Choroid plexus epithelial cell (primary cell): ENCODE results near the gene IKZF2.
"Not testable (repeated sequence)": the region's sequence is repeated elsewhere in the genome, so short reads cannot be mapped to it uniquely, and the experiment has no call there.

Experiments
- DNase-seq: peaks from one replicate; pipeline ENCODE4 v3.0.0-alpha.2; 2010; ENCODE audit warnings: low read depth
- H3K4me3 ChIP-seq: 2 replicates; pipeline ENCODE4 v1.5.1; 2011; ENCODE audit warnings: low read depth, mild to moderate bottlenecking, control low read depth, low read length, moderate library complexity
- TF ChIP-seq, protein P1 (sequence below): conservative IDR thresholded peaks from 2 replicates; pipeline ENCODE4 v1.5.1; 2011; ENCODE audit warnings: low read depth, mild to moderate bottlenecking, control low read depth, inconsistent platforms, low read length, moderate library complexity

IKZF2 gene

DNA sequence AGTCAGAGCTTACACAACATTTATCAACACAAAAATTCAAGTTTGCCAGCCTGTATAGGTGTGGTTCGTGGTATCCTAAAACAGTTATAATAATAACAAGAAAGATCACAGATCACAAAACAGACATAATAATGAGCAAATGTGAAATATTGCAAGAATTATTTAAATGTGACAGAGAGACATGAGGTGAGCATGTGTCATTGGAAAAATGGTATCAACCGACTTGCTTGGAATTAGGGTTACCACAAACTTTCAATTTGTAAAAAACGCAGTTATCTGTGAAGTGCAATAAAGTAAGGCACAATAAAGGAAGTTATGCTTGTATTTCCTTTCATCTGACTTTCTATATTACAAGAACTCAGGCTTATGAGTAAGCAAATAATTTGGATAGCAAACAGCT is 116.8 kb downstream of the IKZF2 start:
- no peak for DNase-seq
- no peak overlapping the region for H3K4me3 ChIP-seq
- TF ChIP-seq, protein P1, sequence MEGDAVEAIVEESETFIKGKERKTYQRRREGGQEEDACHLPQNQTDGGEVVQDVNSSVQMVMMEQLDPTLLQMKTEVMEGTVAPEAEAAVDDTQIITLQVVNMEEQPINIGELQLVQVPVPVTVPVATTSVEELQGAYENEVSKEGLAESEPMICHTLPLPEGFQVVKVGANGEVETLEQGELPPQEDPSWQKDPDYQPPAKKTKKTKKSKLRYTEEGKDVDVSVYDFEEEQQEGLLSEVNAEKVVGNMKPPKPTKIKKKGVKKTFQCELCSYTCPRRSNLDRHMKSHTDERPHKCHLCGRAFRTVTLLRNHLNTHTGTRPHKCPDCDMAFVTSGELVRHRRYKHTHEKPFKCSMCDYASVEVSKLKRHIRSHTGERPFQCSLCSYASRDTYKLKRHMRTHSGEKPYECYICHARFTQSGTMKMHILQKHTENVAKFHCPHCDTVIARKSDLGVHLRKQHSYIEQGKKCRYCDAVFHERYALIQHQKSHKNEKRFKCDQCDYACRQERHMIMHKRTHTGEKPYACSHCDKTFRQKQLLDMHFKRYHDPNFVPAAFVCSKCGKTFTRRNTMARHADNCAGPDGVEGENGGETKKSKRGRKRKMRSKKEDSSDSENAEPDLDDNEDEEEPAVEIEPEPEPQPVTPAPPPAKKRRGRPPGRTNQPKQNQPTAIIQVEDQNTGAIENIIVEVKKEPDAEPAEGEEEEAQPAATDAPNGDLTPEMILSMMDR = no peak

DNA sequence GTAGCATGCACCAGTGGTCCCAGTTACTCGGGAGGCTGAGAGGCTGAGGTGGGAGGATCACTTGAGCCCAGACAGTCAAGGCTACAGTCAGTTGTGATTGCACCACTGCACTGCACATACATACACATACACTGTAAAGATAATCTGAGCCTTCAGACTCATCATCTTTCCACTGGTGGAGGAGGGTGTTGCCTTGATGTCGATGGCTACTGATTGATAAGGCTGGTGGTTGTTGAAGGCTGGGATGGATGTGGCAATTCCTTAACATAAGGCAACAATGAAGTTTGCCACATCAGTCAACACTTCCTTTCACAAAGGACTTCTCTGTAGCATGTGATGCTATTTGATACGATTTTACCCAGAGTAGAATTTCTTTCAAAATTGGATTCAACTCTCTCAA is 118.8 kb downstream of the IKZF2 start:
- DNase-seq = no peak
- no peak overlapping the region for H3K4me3 ChIP-seq
- TF ChIP-seq, protein P1 = no peak

DNA sequence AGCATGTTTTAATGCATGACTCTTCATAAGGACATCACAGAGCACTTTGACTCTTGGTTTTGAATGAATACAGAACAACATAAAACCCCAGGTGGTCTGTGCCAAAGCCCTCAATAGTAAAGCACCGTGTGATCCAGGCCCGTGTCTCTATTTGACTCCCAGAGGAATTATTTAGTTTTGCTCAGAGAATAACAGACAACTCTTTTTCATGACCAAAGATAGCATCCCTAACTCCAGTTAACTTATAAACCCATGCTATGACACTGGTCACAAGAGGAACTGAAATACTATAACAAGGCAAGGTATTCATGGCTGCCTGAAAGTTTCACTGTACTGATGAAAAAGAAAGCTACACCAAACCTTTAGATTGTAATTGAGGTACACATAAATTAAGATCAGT is 128.4 kb downstream of the IKZF2 start:
- peak; percentile 25 for DNase-seq
- H3K4me3 ChIP-seq = no peak overlapping the region
- TF ChIP-seq, protein P1 = no peak

DNA sequence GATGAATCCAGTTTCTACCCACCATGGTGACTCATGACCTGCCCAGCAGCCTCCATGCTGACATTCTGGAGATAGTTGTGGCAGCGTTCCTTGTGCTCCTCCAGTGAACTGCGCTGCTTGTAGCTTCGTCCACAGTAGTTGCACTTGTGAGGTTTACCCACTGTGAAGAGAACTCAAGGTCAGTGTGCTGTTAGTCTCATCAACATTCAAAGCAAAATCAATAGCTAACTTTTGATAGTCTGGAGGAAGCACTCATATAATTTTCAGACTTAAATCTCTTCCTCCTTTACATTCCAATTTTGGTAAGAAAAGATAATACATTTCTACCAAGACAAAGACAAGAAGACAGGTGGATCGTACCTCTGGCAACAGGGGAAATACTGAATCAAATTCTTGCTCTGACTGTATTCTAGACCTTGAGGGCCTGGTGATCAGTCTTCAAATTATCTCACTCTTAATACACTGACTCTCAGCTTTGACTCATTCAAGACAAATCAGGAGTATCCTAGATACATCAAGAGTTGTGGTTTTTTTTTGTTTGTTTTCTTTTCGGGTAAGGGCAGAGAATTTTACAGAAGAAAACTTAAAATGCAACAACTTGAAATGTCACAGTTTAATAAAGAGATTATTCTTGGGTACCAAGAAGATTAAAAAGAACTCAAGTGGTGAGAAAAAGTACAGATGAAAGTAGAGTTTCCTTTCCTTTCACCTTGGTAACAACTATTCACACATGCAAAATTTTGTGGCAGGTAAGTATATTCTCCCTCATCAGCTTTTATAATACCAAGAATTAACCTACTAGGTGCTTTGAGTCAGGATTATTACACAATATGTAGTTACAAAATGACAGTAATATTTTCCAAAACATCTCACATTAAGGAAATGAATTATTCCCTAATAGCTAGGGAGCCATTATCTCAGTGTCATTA is 129.2 kb downstream of the IKZF2 start:
- H3K4me3 ChIP-seq = no peak overlapping the region
- TF ChIP-seq, protein P1 = peak; percentile 9
- DNase-seq = peak; percentile 92

DNA sequence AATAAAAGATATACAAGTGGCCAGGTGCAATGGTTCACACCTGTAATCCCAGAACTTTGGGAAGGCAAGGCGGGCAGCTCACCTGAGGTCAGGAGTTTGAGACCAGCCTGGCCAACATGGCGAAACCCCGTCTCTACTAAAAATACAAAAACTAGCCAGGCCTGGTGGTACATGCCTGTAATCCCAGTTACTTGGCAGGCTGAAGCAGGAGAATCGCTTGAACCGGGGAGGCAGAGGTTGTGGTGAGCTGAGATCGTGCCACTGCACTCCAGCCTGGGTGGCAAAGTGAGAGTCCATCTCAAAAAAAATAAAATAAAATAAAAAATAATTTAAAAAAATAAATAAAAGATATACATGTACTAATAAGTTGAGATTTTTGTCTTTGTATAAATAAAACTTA is 130.5 kb downstream of the IKZF2 start:
- DNase-seq, H3K4me3 ChIP-seq: not testable (repeated sequence)

DNA sequence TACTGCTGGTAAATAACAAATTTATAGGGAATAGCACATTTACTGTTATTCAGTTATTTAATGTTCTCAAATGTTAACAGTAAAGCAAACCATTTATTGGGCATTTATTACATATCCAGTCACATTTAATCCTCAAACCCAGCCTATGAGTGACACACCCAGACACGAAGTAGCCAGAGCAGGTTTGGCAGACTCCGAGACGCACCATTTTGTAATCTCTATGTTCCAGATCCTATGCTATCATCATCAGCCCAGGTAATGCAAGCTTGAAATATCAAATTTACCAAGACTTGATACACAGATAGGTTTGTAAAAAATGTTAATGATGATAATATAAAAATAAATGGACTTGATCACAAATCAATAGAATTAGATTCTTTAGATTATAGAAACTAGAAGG is 131.1 kb downstream of the IKZF2 start:
- TF ChIP-seq, protein P1 = no peak
- H3K4me3 ChIP-seq = no peak overlapping the region
- no peak for DNase-seq

DNA sequence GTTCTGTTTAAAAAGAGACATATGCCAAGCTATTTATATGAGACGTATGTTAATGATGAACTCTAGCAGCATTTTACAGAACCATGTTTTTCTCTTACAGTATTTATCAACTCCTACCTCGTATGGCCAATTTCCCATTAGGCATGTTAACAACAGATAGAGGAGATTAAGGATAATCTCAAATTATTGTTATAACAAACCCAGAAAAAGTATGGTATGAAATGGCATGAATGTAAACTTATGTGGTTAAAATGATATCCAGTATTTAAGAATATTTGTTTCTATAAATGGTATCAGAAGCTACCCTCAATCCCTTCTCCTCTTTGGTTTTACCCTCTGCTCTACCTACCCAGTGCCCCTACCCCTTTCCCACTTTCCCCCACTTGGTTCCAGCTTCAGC is 132.0 kb downstream of the IKZF2 start:
- TF ChIP-seq, protein P1 = no peak
- no peak overlapping the region for H3K4me3 ChIP-seq
- DNase-seq = no peak
